ENCODE measurements around the gene SBK1.
"Not testable (repeated sequence)": the region's sequence is repeated elsewhere in the genome, so short reads cannot be mapped to it uniquely, and the experiment has no call there.

Gene SBK1

GRCh38 chr16:28367926-28368325, 75.6 kb downstream of the SBK1 start:
- H3K9me3 ChIP-seq (ENCODE audit: control insufficient read depth, low read length); H3K27ac ChIP-seq (ENCODE audit: insufficient read depth, low read depth, low read length, poor library complexity, severe bottlenecking); H3K4me3 ChIP-seq (ENCODE audit: insufficient read depth, low read depth, low read length); H3K27me3 ChIP-seq (ENCODE audit: control insufficient read depth, insufficient read depth, low read length, poor library complexity, severe bottlenecking); H3K36me3 ChIP-seq (ENCODE audit: control insufficient read depth, insufficient read depth, low read length); H3K4me1 ChIP-seq (ENCODE audit: control insufficient read depth, insufficient read depth, low read length): not testable (repeated sequence)
- 60 to 71% methylated on average over 9 to 14 of the region's 32 CpGs for WGBS, 2 experiments
